ENCODE data around the gene AQP11.
A peak's percentile ranks its signal among the peaks of the same experiment; 100 is the strongest.
"Not testable (repeated sequence)": the region's sequence is repeated elsewhere in the genome, so short reads cannot be mapped to it uniquely, and the experiment has no call there.

AQP11 gene, protein sequence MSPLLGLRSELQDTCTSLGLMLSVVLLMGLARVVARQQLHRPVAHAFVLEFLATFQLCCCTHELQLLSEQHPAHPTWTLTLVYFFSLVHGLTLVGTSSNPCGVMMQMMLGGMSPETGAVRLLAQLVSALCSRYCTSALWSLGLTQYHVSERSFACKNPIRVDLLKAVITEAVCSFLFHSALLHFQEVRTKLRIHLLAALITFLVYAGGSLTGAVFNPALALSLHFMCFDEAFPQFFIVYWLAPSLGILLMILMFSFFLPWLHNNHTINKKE

DNA sequence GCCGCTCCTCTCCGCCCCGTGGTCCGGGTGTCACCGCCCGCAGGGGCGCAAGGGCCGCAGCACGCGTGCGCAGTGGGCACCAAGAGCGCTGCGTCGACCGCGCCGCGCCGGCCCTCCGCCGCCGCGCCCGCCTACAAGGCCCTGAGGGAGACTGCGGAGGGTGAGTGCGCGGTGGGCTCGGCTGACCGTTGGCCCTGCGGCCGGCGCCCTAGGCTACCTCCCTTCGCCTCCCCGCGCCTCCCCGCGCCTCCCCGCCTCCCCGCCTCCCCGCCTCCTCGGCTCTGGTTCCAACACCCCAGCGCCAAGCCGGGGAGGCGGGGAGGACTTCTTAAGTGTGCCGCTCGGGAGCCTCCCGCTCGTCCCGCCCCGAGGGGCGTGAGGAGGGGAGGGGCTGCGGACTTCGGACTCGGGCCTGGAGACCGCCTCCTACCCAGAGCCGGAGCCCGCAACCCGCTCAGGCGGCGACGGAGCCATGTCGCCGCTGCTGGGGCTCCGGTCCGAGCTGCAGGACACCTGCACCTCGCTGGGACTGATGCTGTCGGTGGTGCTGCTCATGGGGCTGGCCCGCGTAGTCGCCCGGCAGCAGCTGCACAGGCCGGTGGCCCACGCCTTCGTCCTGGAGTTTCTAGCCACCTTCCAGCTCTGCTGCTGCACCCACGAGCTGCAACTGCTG lies at the start of gene AQP11:
Gene AQP11, plus strand, starts transcription at position 433 of the 673 bp plus-strand sequence. Its CDS starts 40 bp downstream, at position 473.
- DNase-seq: peak; percentile 84

DNA sequence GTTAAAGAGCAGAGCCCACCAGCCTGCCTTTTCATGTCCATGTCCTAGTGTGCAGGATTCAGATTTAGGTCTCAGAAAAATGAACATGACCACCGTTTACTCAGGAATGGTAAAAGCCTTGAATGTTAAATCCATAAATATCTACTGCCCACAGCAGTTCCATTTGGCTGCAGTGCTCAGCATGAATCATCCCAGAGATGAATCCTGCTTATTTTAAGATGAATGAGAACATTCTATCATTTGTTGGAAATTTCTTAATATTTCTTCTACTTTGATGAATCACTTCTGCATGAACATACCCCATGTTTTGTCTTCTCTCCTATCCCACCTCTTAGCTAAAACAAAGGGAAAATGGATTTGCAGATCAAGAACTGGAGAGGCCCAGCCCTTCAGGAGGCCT lies 47.5 kb upstream of the AQP11 start:
- no peak for DNase-seq

DNA sequence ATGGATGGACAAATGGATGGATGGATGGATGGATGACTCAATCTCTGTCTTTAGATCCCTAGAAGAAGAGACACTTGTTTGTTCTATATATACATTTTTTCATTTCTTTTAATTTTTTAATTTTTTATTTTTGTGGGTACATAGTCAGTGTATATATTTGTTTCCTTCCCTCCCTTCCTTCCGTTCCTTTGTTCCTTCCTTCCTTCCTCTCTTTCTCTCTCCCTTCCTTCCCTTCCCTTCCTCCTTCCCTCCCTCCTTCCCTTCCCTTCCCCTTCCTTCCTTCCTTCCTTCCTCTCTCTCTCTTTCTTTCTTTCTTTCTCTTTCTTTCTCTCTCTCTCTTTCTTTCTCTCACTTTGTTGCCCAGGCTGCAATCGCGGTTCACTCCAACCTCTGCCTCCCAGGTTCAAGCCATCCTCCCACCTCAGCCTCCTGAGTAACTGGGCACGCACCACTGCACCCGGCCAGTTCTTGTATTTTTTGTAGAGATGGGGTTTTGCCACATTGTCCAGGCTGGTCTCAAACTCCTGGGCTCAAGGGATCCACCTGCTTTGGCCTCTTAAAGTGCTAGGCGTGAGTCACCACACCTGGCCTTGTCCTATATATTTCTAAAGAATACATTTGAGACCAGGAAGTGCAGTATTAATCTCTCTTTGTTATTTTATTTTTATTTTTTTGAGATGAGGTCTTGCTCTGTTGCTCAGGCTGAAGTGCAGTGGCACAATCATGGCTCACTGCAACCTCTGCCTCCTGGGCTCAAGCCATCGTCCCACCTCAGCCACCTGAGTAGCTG lies 42.5 kb upstream of the AQP11 start:
- DNase-seq: no peak

DNA sequence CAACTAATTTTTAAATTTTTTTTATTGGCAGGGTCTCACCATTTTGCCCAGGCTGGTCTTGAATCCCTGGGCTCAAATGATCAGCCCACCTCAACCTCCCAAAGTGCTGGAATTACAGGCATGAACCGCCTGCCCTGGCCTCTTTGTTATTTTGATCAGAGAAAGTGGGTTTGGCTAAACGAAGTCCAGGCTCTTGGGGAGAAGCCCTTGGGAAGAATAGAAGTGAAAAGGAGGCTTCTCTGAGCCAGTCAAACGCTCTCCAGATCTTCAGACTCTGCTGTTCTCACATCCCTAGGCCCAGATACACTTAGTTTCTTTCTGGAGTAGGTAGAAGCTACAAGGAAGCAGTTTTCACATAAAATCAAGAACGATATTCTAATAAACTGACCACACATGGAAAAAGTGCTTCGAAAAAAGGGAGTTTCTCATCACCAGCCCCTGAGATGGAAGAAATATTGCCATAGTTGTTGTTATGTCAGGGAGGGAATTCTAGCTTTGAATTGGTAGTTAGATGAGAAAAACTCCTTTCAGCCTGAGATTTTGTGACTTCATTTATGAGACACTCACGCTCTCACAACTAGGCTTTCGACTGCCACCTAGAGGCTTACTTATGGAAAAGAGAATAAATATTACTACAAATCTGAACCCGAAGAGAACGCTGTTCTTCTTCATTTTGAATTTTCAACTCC lies 41.7 kb upstream of the AQP11 start:
- DNase-seq: peak; percentile 82

DNA sequence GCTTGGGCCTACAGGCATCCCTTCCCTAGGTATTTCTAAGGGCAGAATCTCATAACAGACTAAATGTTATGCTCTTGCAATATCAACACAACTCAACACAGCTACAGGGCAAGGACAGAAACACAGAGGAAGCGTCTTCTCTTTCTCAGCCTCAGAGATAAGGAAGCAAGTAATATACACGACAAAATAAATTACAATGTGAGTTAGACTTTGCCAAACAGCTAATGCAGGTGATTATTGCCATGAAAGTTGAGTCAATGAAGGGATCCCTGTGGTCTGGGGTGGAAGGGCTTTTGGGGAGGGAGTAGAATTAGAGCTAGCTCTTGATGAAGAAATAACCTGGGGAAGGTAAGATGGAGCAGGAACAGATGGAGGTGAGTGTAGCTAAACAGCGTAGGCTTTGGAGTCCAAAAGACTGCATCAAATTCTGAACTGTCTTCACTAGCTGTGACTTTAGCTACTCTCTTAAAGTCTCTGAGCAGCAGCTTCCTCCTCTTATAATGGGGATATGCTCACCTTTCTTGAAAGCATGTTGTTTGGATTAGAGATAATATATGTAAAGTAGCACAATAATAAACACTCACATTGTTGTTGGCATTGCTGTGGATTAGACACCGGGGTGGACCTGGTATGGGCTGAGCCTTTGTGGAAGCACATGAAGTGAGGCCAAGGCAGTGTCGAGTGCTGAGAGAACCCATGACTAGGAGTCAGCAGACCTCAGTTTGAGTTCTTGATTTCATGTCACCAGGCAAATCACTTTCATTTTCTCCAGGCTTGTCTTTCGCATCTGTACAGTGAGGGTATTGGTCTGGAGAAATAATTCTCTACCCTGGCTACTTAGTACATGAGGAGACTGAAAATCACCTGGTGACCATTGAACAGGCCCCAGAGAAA lies 41.0 kb upstream of the AQP11 start:
- no peak for DNase-seq

DNA sequence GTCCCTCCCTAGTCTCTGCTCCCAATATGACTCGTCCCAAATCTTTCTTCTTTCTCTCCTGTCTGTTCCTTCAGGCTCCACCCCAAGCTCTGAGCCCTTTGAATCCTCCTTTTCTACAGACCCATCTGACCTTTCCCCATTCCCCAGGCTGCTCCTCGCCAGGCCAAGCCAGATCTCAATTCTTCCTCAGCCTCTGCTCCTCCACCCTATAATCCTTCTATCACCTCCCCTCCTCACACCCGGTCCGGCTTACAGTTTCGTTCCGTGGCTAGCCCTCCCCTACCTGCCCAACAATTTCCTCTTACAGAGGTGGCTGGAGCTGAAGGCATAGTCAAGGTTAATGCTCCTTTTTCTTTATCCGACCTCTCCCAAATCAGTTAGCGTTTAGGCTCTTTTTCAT lies 38.3 kb upstream of the AQP11 start:
- DNase-seq: not testable (repeated sequence)

DNA sequence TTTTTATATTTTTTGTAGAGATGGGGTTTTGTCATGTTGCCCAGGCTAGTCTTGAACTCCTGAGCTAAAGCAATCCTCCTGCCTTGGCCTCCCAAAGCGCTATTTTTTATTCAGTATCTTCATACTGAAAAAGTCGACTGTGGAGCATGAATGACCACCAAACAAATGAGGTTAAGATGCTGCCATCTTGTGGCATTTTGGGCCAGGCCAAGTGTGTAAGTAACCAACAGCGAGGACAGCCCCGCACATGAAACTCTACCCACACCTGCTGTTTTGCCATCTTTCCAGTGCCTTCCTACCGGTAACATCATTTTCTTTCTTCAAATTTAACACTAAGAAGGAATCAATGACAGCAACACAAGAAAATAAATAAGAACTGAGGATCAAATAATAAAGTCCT lies 32.2 kb upstream of the AQP11 start:
- DNase-seq: peak; percentile 33

DNA sequence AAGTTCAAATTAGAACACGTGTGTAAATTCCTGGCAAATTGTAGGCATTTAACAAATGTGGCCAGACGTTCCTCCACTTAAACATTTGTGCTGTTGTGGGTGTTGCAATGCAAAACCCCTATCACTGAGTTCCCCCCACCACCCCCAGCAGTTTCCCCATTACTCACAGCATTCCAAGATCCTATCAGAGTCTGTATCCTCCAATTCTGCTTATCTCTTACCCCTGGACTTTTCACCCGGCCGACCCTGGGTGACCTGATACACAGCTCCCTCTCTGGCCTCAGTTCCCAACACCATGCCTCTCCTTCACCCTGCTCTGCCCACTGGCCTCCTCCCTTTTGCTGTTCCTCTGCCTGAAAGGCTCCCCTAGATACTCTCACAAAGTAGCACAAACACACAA lies 31.4 kb upstream of the AQP11 start:
- DNase-seq: no peak

DNA sequence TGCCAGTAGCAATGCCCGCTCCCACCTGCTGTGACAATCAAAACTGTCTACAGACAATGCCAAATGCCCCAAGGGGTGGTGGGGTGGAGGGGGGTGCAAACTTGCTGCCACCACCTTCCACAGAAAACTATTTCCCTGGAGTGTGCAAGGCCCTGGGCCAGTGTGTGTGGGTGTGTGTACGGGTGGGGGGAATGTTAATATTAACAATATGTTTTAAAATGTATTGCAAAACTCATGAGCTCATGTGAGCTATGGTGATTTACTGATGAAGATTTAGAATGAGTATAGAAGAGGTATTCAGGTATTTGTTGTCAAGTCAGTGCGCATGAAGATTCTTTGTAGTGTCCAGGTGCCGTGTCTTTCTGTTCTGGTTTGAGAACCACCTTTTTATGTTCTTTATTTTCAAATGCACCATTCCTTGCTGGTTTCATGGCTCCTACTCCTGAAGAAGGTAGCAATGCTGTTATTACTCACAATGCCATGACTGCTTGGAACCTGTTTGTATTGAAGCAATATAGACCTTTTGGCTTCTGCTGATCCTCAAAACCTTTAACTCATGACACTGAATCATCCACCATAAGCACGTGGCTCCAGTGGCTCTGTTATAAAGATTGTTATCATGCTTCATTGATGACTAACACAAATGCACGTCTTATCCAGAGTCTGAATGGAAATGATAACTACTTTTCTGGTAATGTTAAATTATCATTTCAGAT lies 29.9 kb upstream of the AQP11 start:
- DNase-seq: no peak

DNA sequence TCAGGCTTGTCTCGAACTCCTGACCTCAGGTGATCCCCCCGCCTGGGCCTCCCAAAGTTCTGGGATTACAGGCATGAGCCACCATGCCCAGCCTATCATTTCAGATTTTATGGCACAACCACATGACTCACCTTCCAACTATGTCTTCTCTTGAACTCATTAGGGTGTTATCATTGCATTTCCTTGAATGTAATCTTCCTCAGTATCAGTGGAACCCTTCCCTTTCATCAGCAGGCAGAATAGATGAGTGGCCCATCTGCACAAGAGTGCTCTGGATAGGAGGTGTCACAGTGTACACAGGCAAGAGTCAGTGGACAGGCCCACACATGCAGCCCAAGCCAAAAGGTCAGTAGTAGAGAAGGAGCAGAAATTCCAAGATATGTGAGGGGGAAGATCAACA lies 29.1 kb upstream of the AQP11 start:
- DNase-seq: no peak

DNA sequence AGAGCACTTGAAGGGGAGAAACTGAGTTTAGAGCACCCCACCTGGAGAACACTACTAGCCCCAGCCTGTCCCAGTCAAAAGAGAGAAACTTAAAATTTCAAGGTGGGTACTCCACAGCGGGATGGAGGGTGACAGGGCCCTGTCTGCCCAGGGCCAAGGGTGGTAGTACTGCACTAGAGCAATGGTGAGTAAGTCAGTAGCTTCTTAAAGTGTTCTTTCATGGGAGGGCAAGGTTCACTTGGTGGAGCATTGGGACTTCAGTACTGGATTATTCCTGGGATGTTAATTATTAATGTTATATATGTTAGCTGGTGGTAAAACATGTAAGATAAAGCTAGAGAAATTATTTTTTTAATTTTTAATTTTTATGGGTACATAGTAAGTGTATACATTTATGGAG lies 28.5 kb upstream of the AQP11 start:
- no peak for DNase-seq

DNA sequence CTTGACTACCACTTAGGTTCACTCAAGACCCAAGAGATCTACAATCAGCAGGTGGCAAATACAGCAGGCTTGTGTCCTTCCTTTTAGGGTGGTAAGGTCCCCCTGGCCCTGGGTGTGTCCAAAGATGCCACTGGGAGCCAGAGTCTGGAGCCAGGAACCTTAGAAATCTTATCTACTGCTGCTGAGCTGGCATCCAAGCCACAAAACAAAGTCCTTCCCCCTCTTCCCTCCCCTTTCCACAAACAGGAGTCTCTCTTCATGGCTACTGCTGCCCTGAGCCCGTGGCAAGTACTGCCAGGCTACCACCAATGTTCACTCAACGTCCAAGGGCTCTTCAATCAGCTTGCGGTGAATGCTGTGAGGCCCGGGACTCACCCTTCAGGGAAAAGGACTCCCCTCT lies 21.4 kb upstream of the AQP11 start:
- DNase-seq: no peak

DNA sequence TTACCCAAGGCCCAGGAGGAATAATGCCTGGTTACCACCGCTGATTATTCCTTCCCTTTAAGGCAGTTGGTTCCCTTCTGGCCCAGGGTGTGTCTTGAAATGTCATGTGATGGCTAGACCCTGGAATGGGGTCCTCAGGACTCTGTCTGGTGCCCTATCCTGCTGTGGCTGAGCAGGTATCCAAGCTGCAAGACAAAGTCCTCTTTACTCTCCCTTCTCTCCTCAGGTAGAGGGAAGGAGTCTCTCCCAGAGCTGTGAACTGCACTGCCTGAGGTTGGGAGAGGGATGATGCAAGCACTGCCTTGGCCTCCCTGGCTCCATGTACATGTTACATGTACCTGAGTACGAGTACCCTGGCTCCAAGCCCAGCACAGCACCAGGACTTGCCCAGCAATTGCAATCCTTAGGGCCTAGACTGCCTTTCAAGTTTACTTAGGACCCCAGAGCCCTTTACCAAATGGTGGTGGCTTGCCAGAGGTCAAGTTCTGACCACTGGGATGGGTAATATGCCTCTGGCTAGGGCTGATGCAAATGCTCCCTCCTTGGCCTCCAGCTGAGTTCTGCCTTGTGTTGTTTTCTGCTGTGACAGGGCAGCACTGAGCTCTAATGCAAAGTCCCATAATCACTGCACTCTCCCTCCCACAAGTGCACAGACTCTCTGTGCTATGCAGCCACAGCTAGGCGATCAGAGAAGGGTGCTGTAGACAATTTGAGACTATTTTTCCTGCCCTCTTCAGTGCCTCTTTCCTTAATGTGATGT lies 20.7 kb upstream of the AQP11 start:
- DNase-seq: no peak

DNA sequence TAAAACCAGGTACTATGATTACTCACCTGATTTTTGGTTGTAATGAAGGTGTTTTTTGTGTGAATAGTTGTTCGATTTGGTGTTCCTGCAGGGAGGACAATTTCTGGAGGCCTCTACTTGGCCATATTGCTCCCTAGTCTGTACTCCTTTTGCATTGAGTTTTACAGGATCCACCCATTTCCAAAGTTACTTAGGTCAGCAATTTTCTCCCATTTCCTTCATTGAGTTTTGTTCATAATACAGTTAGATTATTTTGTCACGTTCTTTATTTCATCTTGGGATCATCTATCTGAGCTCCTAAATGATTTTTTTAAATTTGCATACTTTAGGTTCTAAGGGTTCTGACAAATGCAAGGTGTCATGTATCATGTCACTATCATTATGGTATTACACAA lies 20.1 kb upstream of the AQP11 start:
- no peak for DNase-seq

DNA sequence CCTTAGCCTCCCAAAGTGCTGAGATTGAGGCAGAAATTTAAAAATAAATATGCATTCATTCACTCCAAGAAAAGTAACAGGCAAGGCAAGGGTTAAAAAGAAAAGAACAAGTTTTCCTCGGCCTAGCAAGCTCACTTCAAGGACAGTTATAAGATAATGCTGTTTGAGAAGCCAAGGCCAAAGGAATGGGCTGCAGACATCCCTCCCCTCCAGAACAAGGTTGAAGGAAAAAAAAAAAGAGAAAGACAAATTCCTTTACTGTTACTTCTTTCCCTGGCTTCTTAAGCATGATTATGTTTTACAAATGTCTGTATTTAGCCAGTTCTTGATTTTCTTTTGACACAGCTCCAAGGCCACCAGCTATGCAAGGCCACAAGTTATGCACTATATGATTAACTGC lies 18.9 kb upstream of the AQP11 start:
- DNase-seq: not testable (repeated sequence)

DNA sequence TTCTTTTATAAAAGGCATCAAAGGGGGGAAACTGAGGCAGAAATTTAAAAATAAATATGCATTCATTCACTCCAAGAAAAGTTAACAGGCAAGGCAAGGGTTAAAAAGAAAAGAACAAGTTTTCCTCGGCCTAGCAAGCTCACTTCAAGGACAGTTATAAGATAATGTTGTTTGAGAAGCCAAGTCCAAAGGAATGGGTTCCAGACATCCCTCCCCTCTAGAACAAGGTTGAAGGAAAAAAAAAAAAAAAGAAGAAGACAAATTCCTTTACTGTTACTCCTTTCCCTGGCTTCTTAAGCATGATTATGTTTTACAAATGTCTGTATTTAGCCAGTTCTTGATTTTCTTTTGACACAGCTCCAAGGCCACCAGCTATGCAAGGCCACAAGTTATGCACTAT lies 14.3 kb upstream of the AQP11 start:
- DNase-seq: not testable (repeated sequence)

DNA sequence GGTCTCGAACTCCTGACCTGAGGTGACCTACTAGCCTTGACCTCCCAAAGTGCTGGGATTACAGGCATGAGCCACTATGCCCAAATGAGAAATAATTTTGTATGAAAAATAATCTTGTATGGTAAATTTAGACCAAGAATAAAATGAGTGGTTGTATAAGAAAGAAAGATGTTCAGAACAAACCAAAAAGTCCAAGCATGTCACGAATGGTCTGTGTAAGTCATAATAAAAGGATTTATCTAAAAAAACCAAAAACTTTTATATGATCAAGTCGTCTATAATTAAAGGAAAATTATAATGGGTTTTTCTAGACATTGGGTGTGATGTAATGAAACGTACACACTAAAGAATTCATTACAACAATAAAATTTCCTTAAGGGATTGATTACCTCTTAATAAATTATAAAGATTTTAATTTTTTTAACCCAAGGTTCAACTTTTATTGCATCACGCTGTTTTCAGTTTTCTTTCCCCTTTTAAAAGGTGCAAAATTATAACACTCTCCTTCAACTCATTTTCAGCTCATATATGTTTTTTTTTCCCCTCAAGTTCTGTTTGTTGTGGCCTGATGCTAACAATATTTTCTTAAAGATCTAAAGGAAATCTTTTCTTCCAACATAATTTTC lies 8.9 kb upstream of the AQP11 start:
- DNase-seq: peak; percentile 5

DNA sequence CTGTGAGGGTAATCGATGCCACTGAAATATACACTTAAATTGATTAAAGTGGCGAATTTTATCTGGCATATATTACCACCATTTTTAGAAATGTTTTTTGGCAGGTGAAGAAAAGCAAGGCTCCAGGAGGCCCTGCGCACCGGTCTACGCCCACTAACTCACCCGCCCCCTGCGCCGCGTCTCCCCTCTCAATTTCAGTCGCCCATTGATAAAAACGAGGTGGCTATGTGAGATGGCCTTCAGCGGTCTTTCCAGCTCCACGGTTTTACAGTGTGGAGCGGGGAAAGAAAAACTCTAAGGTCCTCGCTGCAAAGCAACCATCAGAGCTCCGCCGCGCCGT lies 602 bp upstream of the AQP11 start:
- DNase-seq: no peak

DNA sequence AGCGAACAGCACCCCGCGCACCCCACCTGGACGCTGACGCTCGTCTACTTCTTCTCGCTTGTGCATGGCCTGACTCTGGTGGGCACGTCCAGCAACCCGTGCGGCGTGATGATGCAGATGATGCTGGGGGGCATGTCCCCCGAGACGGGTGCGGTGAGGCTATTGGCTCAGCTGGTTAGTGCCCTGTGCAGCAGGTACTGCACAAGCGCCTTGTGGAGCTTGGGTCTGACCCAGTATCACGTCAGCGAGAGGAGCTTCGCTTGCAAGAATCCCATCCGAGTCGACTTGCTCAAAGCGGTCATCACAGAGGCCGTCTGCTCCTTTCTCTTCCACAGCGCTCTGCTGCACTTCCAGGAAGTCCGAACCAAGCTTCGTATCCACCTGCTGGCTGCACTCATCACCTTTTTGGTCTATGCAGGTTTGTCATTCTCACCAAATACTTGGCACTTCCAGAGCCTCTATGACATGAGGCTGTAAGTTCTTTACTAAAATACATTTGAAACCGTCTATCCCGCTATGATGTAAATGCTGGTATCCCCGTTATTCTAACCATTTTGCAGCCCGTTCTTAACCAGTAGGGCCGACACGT lies 535 bp downstream of the AQP11 start:
- DNase-seq: peak; percentile 60

DNA sequence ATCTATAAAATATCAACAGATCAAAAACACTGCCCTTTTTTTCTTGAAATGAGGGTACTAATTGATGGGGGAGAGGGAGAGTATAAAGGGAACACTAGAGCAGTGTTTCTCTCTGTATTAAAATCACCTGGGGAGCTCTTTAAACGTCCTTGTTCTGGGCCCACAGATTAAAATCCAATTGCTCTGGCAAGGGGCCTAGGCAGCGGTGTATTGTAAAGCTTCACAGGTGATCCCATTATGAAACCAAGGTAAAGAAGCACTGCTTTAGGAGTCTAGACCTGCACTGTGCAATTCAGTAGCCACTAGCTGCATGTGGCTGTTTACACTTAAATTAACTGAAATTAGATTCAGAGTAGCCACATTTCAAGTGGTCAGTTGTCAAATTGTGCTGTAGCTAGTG lies 3.0 kb downstream of the AQP11 start:
- peak; percentile 7 for DNase-seq

Data from NCI-H1092 (cell line).